ENCODE data around the gene SYNE2. TPM values are rescaled to one million over a fixed set of nuclear protein-coding genes. Genes with fewer than 3 reads are reported as not detected.

The SYNE2 gene
- total and polyA plus RNA-seq, 2 of the 8 experiments (the other 6 are each of a cell fraction or from before 2014, with no cell fraction given): 32.6 to 46.1 TPM

DNA sequence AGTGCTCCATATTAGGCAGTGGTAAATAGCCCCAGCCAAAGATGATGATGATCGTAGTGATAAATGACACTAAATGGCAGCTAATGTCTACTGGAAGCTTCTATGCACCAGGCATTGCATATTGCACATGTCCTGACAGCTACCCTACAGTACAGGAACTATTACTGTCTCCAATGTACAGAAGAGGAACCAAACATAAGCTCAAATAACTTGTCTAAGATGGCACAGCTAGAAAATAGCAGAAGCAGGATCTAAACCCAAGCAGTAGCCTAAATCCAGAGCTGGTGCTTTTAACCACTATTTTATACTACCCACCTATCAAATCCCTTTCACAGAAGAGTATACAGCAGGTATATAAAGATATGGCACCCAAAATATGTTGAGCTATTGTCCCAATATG, 412.4 kb downstream of the SYNE2 start (continued):
- TF ChIP-seq, protein P1, sequence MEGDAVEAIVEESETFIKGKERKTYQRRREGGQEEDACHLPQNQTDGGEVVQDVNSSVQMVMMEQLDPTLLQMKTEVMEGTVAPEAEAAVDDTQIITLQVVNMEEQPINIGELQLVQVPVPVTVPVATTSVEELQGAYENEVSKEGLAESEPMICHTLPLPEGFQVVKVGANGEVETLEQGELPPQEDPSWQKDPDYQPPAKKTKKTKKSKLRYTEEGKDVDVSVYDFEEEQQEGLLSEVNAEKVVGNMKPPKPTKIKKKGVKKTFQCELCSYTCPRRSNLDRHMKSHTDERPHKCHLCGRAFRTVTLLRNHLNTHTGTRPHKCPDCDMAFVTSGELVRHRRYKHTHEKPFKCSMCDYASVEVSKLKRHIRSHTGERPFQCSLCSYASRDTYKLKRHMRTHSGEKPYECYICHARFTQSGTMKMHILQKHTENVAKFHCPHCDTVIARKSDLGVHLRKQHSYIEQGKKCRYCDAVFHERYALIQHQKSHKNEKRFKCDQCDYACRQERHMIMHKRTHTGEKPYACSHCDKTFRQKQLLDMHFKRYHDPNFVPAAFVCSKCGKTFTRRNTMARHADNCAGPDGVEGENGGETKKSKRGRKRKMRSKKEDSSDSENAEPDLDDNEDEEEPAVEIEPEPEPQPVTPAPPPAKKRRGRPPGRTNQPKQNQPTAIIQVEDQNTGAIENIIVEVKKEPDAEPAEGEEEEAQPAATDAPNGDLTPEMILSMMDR (IDR thresholded peaks at IDR 0.05; ENCODE audit: control extremely low read depth in 1 of 3, insufficient read depth in 1 of 3, low read depth in 1 of 3, low read length in 3 of 3): no peak
- TF ChIP-seq EGR1 (IDR thresholded peaks at IDR 0.05; ENCODE audit: borderline replicate concordance, low read depth, low read length) (no peak), BACH1 (IDR thresholded peaks at IDR 0.05; ENCODE audit: low read length) (no peak), SIX5 (IDR thresholded peaks at IDR 0.05; ENCODE audit: low read depth, low read length) (no peak)

Measured in H1 (cell line).